ENCODE measurements around the gene KCNH1.

Gene KCNH1

DNA sequence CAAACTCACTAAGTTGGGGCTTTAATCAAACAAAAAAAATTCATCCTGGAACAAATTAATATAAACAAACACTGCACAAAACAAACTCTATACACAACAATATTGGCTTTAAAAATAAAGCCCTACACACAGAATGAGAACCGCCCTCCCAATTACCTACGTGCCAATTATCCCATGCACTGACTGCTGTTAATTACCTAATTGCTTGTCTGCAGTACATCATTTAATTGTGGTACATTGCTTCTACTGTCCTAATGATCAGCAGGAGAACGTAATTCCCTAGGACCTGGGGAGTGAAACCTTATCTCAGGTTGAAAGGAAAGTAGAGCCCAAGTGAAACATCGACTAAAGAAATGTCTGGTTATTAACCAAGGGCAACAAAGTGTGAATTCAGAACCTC is 364.5 kb downstream of the KCNH1 start:
- DNase-seq (ENCODE audit: low read depth in 2 of 3, low spot score in 1 of 3), result no peak

DNA sequence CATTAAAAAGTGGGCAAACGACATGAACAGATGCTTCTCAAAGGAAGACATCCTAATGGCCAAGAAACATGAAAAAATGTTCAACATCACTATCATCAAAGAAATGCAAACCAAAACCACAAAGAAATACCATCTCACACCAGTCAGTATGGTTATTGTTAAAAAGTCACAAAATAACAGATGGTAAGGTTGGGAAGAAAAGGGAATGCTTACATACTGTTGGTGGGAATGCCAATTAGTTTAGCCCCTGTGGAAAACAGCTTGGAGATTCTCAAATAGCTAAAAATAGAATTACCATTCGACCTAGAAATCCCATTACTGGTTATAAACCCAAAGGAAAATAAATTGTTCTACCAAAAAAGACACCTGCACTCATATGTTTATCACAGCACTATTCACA is 369.4 kb downstream of the KCNH1 start:
- no peak for DNase-seq (ENCODE audit: low read depth in 2 of 3, low spot score in 1 of 3)

DNA sequence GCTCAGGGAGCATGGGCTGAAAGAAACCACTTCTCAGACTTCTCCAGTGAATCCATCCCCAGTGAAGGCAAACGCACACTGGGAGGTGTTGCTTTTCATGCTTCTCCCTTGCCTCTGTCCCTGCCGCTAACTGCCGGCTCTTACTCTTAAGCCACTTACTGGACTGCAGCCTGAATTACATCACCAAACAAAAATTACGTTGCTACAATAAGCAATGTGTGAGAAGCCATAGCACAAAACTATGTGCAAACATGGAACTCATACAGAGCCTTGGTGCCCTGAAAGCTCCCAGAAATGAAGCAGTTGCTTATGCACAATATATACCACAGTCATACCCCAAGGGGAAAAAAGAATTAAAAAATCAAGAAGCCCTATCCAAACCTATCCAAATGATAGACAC is 375.2 kb downstream of the KCNH1 start:
- no peak for DNase-seq (ENCODE audit: low read depth in 2 of 3, low spot score in 1 of 3)

DNA sequence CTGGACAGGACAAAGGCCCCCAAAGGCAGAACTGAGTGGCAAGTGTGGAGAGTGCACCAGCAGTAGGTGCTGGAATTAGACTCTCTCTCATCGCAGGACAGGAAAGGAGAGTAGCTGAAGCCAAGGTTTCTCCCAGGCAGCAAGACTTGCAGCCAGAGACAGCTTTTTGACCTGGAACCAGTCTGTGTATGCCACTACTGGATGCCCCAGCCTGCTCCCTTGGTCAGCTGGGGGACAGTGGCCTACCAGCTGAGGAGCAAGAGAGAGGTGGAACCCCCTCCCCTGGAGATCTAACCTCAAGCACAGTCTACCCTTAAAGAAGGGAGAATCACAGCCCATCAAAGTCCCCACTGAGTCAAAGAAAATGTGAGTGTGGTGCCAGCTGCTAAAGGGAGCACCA is 375.7 kb downstream of the KCNH1 start:
- DNase-seq (ENCODE audit: low read depth in 2 of 3, low spot score in 1 of 3), result no peak

DNA sequence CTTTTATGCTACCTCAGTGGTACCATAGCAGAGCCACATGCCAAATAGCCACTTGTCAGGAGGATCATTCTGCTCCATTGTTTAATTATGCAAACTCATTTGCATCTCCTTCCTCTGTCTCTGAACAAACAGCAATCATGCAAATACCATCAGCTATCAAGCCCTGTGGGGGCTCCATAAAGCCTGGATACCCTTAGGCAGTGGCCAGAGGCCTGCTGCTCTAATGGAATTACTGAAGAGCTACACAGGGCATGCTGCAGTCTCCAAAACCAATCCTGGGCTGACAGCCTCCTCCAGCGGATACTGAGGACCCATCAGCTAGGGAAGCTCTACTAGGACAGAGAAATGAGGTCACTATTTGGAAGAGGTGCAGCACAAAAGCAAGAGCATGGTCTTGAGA is 376.3 kb downstream of the KCNH1 start:
- no peak for DNase-seq (ENCODE audit: low read depth in 2 of 3, low spot score in 1 of 3)

DNA sequence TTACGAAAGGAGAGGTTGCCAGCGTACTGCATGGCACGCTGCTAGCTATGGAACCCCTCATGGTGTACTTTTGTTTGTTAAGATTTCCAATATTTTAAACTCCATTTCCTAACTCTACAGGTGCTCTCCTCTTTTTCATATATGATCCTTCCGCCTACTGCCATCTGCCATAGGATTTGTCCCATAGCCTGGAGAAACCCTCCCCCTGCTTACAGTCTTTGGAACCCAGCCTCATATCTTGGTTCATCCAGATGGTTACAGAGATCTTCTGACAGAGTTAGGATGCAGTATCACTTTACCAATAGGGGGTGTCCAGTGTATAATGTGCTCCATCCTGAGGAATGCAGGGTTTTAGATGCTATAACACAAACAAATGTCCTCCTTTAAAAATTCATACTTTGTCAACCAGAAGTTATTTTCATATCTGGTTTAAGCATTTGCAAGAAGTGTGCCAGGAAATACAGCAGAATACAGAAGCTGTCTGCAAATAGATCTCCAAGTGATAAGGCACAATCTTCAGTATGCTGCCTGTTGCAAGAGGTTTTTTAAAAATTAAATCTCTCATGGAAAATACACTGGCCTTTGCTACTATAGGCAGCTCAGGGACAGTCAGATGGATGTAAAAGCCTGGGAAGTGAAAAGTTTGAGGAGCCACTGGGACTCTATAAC is 377.8 kb downstream of the KCNH1 start:
- no peak for DNase-seq (ENCODE audit: low read depth in 2 of 3, low spot score in 1 of 3)

DNA sequence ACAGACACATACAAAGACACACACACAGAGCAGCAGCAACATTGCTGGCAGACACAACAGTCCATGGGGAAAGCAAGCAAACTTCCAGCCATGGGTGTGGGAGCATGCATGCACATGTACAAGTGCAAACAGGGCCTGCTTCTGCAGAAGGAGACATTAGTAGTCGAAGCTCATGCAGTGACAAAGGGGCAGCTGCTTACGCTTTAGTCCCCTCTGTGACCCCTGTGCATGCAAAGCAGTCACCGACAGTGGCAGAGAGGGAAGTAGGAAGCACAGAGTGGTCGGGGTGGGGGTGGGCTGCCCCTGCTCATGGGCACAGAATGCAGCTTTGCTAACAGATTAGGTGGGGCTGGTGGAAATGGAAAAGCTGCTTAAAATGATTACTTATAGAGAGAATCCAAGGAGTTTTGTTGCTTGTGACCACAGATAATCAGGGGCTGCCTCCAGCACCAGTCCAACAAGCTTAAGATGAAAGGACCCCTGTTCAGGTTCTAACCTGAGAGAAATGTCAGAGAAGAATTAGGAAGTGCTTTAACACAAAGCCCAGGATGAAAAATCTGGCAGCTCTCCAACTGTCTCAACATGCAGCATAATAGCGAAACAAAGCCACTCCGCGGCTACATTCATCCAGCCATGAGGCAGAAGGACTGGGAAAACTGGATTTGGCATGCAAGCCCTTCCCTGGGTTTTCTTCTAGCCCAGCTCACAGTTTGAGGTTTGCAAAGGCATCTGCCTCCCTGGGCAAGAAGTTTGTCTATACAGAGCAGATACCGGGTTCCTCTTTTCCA is 378.9 kb downstream of the KCNH1 start:
- DNase-seq (ENCODE audit: low read depth in 2 of 3, low spot score in 1 of 3), result no peak

DNA sequence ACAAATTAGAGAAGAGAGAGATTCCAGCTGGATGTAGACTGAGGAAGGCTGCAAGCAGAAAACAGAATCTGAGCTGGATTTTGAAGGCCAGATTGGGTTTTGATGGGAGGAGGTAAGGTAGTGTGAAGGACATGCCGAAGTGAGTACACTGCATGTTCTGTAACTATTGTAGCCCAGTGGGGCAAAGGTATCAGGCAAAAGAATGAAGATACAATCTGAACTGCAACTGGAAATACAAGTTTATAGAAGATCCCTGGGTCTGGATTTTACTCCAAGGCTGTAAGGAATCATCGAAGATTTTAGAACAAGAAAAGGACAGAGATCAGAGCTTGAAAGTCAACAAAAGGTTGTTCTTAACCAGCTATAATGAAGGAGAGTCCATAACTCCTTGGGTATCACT is 382.0 kb downstream of the KCNH1 start:
- no peak for DNase-seq (ENCODE audit: low read depth in 2 of 3, low spot score in 1 of 3)

DNA sequence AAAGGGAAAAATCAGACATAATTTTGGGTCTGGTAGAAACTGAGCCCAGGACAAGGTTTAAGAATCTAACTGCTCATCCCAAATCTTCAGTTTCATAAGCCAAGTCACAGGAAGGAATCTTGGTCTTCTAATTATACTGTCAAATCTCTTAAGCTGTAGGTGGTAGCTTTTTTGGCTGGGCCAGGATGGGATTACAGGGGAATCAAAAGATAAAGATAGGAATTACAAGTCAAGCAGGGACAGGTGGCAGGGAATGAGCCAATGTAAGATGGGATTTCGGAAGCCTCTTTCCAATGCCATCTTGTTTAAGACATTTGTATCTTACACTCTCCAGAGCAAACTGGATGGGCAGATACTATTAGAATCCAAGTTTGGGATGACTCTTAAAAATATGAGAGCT is 383.5 kb downstream of the KCNH1 start:
- DNase-seq (ENCODE audit: low read depth in 2 of 3, low spot score in 1 of 3), result no peak

DNA sequence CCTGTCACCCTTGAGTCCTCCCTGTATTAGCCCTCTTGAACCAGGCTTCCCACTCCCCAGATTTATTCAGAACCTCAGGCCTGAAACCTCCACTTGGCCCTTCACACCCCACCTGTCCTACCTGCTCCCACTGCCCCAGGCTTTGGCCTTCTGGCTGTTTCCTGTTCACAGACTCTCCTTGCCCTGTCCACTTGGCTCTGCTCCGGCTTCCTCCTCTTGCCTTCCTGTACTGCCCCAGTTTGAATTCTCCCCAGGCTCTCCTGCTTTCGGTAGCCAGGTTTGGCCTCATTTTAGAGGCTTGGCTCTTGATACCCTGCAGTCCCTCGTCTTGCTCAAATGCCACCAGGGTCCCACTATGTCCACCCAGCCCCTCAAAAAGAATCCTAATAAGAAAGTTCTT is 385.2 kb downstream of the KCNH1 start:
- no peak for DNase-seq (ENCODE audit: low read depth in 2 of 3, low spot score in 1 of 3)

DNA sequence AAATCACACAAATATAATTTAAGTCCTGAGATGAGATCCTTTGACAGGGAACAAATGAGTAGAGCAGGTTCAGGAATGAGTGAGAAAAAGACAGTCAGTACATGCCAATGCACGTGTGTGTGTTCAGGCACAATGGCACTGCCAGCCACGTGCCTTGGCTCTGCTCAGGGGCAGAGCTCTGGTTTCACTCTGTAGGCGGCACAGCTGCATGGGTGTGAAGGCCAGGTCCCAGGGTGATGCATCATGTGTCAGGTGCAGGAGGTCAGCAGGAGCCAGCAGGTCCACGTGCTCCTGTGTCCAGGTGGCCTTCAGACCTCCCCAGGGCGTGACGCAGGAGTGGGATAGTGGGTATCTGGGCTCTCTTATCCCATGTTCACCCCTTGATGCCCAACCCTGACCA is 386.1 kb downstream of the KCNH1 start:
- no peak for DNase-seq (ENCODE audit: low read depth in 2 of 3, low spot score in 1 of 3)

DNA sequence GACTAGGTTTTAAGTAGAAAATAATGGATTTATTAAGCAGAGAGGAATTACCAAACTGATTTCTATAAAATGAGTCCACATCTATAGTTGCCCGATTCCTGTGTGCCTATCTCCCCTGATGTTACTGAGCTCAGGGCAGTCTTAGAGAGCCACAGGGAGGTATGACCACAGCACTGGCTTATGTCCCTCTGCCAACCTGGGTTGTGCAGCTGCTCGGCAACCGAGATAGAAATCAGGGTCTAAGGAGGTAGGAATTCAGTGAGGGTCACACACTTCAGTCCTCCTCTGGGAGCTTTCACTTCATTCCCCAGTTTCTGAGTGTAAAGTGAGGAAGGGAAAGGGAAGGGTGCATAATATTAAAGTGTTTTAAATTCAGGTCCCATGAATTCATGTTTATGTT is 386.8 kb downstream of the KCNH1 start:
- no peak for DNase-seq (ENCODE audit: low read depth in 2 of 3, low spot score in 1 of 3)

DNA sequence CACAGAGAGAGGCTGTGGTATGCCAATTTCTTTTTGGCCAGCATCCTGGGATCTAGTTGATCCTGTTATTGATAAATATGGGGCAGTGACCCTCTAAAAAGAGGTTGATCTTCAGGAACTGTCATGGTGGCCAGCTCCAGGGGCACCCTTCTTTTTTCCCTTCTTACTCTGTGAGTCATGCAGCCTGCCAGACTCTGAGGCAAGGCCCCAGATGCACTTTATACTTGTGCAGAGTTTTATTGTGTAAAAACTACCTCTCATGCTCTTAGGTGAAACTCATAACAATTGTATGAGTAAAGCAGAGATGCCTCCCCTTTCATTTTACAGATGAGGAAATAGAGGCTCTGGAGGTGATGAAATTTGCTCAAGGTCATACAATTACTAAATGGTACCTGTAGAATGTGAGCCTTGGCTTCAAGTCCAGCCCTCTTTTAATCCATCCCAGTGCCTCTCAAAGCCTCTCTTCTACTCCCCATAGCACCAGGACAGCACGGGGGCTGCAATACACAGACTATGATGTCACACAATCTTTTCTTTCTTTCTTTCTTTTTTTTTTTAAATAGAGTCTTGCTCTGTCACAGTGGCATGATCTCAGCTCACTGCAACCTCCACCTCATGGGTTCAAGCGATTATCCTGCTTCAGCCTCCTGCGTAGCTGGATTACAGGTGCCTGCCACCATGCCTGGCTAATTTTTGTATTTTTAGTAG is 387.8 kb downstream of the KCNH1 start:
- DNase-seq (ENCODE audit: low read depth in 2 of 3, low spot score in 1 of 3), result no peak

DNA sequence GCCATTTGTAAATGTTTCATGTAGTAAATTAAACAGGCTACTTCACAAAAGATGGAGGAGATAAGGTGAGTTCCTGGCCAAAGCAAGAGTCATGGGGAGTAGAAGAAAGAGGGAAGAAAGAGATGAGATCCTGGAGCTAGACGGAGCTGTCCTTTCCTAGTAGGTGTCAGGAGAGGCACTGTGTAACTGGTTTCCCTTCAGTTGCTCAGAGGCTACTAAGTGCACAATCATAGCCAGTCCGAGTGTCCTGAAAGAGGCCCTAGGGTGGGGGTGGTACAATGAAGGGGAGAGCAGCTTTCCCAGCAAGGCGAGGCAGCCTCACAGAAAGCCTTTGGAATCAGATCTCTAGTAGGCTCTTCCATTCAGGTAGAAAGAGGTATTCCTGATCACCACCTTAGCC is 390.9 kb downstream of the KCNH1 start:
- DNase-seq (ENCODE audit: low read depth in 2 of 3, low spot score in 1 of 3), result no peak

DNA sequence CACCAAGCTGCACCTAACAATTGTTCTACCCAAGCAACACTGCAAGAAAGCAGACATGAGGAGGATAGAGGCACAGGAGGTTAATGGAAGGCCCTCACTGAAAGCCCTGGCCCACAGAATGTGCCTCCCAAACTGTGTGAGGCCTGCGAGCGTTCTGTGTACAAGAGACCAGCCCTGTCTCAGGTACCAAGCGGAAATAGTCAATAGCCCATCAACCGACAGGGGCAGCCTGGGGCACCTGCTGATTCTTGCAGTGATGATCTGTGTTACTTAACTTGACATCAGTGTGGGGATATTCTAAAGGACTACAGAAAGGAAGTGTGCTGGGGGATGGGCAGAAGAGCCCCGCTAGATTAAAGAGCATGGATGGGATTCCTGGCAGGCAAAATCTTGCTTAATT is 392.4 kb downstream of the KCNH1 start:
- no peak for DNase-seq (ENCODE audit: low read depth in 2 of 3, low spot score in 1 of 3)

DNA sequence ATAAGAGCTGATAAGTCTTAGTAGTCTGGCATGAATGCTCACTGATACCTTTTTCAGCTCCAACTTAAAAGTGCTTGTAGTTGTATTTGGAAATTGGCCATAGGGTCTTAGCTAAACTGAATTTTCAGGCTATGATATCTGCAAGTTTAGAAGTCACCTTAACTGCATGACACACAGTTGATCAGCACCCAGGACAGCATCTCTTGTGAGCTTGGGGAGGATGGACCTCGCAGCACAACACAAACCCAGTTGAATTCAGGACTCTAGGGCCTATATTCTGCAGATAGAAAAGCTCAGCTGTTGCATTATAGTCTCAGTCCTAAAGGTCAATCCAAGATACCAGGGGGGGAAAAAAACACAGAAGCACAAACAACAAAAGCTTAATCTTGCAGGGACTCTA is 394.3 kb downstream of the KCNH1 start:
- DNase-seq (ENCODE audit: low read depth in 2 of 3, low spot score in 1 of 3), result no peak

DNA sequence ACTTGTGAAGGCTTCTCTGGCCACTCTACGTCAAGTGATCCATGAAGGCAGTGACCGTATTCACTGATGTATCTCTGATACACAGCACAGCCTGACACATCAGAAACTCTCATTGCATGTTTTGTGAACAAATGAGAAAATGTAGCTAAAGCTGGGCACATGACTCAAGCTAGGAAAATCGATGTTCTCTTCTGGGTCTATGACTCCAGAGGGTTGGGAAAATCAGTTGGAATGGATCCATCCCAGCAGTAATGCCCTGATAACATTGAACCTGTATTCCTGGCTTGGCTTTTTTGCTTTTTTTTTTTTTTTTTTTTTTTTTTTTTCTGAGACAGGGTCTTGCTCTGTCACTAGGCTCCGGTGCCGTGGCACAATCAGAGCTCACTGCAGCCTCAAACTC is 395.7 kb downstream of the KCNH1 start:
- DNase-seq (ENCODE audit: low read depth in 2 of 3, low spot score in 1 of 3), result no peak

DNA sequence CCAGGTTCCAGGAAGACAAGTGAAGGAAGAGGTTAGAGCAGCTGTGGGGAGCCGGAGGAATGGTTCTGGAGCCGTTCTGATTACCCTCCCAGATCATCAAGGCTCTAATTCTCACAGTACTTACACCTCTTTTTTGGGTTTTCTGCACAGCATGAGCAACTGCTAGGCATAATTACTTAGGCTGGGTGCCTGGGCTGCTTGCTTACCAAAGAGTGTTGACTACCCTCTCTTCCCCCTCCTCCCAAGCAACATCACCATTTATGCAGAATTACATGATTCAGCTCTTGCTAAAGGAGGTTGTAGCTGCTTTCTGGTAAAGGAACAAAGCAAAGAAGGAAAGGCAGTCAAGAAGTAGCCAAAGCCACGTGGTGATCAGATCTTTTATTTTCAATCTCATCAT is 397.2 kb downstream of the KCNH1 start:
- no peak for DNase-seq (ENCODE audit: low read depth in 2 of 3, low spot score in 1 of 3)

DNA sequence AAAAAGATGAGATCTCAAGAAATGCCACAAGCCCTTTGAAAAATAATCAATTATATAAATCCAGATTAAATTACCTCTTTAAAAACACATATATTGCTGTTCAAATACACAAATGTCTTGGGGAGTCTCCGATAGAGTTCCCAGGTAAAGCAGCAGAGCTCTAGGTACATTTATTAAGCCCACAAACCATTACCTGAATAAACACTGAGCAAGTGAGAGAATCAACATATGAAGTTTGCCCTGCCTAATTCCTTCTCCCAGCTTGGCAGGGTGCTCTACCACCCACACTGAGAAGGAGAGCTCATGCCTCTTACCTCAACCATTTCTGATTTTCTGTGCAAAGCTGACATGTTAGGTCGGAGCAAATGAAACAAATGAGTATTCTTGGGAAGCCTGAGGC is 402.4 kb downstream of the KCNH1 start:
- no peak for DNase-seq (ENCODE audit: low read depth in 2 of 3, low spot score in 1 of 3)

DNA sequence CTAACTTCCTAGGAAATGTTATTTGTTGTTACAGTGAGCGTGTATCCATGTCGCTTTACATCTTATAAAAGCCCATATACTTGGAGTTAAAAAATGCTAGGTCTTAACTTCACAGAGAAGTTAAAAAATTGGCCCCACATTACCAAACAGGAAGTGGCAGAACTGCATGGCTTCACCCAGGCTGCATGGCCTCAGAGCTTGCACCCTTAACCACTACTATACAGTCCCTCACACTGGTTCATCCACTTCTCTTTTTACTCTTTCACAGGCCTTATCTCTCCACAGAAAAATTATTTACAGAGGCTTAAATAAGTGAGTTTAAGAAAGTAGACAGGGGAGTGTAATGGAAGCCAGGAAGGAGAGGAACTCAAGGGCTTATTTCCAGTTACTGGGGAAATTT is 402.8 kb downstream of the KCNH1 start:
- DNase-seq (ENCODE audit: low read depth in 2 of 3, low spot score in 1 of 3), result no peak

DNA sequence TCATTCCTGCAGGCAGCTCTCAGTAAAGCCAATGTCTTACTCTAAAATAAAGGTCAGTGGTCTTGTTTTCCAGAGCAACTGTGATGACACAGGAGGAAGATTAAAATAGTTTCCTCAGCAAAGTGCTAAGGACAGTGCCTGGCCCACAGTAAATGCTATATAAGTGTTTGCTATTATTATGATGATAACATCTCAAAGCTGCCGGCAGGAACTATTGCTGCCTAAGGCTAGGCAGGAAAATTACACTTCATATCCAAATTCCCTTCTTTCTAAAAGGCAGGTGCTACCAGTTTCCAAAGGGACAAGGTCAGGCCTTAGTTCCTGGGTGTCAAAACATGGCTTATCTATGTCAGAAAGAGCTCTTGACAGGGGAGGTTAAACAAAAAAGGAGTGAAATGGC is 403.9 kb downstream of the KCNH1 start:
- DNase-seq (ENCODE audit: low read depth in 2 of 3, low spot score in 1 of 3), result no peak

DNA sequence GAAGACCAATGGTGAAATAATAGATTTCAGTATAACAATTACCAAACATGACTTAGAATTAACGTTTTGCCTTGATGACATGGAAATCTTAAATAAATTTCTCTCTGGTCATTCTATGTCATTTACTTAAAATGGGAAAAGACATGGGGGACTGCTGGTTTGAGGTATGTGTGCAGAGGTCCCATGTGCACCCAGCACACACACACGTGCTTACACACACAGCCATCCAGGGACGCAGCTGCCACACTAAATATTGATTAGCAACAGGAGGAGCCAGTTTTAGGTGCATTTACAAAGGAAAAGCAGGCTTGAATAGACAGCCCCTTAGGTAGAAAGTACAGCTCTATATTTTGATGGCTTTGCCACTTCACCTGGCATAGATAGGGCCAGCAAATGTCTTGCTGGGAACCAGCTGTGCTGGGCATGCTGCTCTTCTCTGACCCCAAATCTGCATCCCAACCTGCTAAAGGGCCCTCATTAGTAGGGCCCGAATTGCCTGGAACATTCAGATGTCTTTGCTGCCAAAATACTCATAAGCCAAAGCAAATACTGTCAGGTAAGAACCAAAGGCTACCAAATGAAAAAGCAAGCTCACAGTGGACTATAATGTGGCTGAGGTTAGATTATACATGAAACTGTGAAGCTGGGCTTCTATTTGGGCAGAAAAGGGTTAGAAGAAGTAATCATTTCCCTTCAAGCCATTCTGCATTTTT is 405.4 kb downstream of the KCNH1 start:
- no peak for DNase-seq (ENCODE audit: low read depth in 2 of 3, low spot score in 1 of 3)
